Neural cell (in vitro differentiated cells): ENCODE results near the gene PRKAG2. TPM values are rescaled to one million over a fixed set of nuclear protein-coding genes. Genes with fewer than 3 reads are reported as not detected.
A peak's percentile ranks its signal among the peaks of the same experiment; 100 is the strongest.

ENCODE experiments used
- H2AFZ ChIP-seq: fragments of 200-600, 300-800 bp; sonication (generic), shearing (Covaris generic); 2 replicates; pipeline ENCODE4 v1.6.0; 2014; ENCODE audit warnings: low read depth, mild to moderate bottlenecking, antibody characterized with exemption, low read length, moderate library complexity
- H3F3A ChIP-seq: fragments of 200-600 bp; shearing (Covaris generic); 2 replicates; pipeline ENCODE4 v1.6.1; 2016; ENCODE audit warnings: mild to moderate bottlenecking, moderate library complexity, mixed read lengths, antibody characterized with exemption, low read length; ENCODE audit not compliant: insufficient read depth, poor library complexity, severe bottlenecking
- H3K27ac ChIP-seq: fragments of 200-600, 300-800 bp; sonication (generic), shearing (Covaris generic); 2 replicates; pipeline ENCODE4 v1.5.1; 2014; ENCODE audit warnings: mild to moderate bottlenecking, low read length, moderate library complexity
- H3K27me3 ChIP-seq: fragments of 300-800, 200-600 bp; sonication (generic), shearing (Covaris generic); 2 replicates; pipeline ENCODE4 v1.6.0; 2014; ENCODE audit warnings: mild to moderate bottlenecking, low read depth, low read length, moderate library complexity; ENCODE audit not compliant: insufficient read depth
- H3K36me3 ChIP-seq: fragments of 300-800, 200-600 bp; sonication (generic), shearing (Covaris generic); 2 replicates; pipeline ENCODE4 v1.5.1; 2014; ENCODE audit warnings: mild to moderate bottlenecking, antibody characterized with exemption, low read length, moderate library complexity; ENCODE audit not compliant: insufficient read depth
- H3K4me2 ChIP-seq: fragments of 300-800, 200-600 bp; sonication (generic), shearing (Covaris generic); 2 replicates; pipeline ENCODE4 v1.6.0; 2014; ENCODE audit warnings: mild to moderate bottlenecking, low read length
- H3K4me3 ChIP-seq: fragments of 300-800, 200-600 bp; sonication (generic), shearing (Covaris generic); 2 replicates; pipeline ENCODE4 v1.5.1; 2014; ENCODE audit warnings: mild to moderate bottlenecking, low read length, moderate library complexity
- H3K79me2 ChIP-seq: fragments of 200-600 bp; shearing (Covaris generic); replicated peaks from 2 replicates; pipeline ENCODE4 v1.6.0; 2014; ENCODE audit warnings: mild to moderate bottlenecking, low read length, moderate library complexity; ENCODE audit not compliant: insufficient read depth
- H3K9ac ChIP-seq: fragments of 300-800, 200-600 bp; sonication (generic), shearing (Covaris generic); 2 replicates; pipeline ENCODE4 v1.6.1; 2016; ENCODE audit warnings: mild to moderate bottlenecking, low read length, mixed read lengths
- H3K9me2 ChIP-seq: fragments of 200-600 bp; shearing (Covaris generic); 2 replicates; pipeline ENCODE4 v1.6.1; 2016; ENCODE audit warnings: mild to moderate bottlenecking, low read length, mixed read lengths; ENCODE audit not compliant: insufficient read depth
- H3K9me3 ChIP-seq: fragments of 200-600, 300-800 bp; sonication (generic), shearing (Covaris generic); 2 replicates; pipeline ENCODE4 v1.6.1; 2016; ENCODE audit warnings: mild to moderate bottlenecking, mixed run types, low read length, moderate library complexity, mixed read lengths
- H4K20me1 ChIP-seq: fragments of 200-600 bp; shearing (Covaris generic); 2 replicates; pipeline ENCODE4 v1.6.1; 2016; ENCODE audit warnings: mild to moderate bottlenecking, mixed run types; ENCODE audit not compliant: insufficient read depth
- EP300 ChIP-seq: fragments of 450-650 bp; conservative IDR thresholded peaks from 2 replicates; pipeline ENCODE4 v1.6.1; 2014; ENCODE audit warnings: antibody characterized with exemption, mild to moderate bottlenecking, moderate library complexity; ENCODE audit not compliant: poor library complexity, severe bottlenecking
- EZH2 ChIP-seq: fragments of 200-600, 300-800 bp; shearing (Covaris generic), sonication (generic); IDR thresholded peaks from 2 replicates; pipeline ENCODE4 v1.6.1; 2014; ENCODE audit warnings: antibody characterized with exemption, low read length, borderline replicate concordance, mild to moderate bottlenecking; ENCODE audit not compliant: insufficient read depth, poor library complexity, severe bottlenecking
- MXI1 ChIP-seq: fragments of 450-650 bp; conservative IDR thresholded peaks from 2 replicates; pipeline ENCODE4 v1.6.1; 2014; ENCODE audit warnings: antibody characterized with exemption, mild to moderate bottlenecking; ENCODE audit not compliant: poor library complexity, severe bottlenecking
- POLR2AphosphoS5 ChIP-seq: IDR thresholded peaks from 2 replicates; pipeline ENCODE4 v1.6.1; 2012
- RAD21 ChIP-seq: fragments of 450-650 bp; conservative IDR thresholded peaks from 2 replicates; pipeline ENCODE4 v1.6.1; 2014; ENCODE audit warnings: antibody characterized with exemption, mild to moderate bottlenecking, moderate library complexity
- SMC3 ChIP-seq: fragments of 450-650 bp; conservative IDR thresholded peaks from 2 replicates; pipeline ENCODE4 v1.6.1; 2014; ENCODE audit warnings: antibody characterized with exemption, mild to moderate bottlenecking, moderate library complexity; ENCODE audit not compliant: poor library complexity
- TAF1 ChIP-seq: IDR thresholded peaks from 2 replicates; pipeline ENCODE4 v1.6.1; 2012; ENCODE audit warnings: low read depth
- polyA plus RNA-seq: library from polyadenylated mRNA; depleted of rRNA; stranded (reverse); fragments of >200 nt; gene quantifications from 2 replicates; pipeline ENCODE4 v1.2.3, GENCODE V29; 2014
- TF ChIP-seq, protein P1 (sequence below): fragments of 450-650 bp; IDR thresholded peaks from 2 replicates; pipeline ENCODE4 v1.5.1; 2014; ENCODE audit warnings: antibody characterized with exemption, mild to moderate bottlenecking, moderate library complexity; ENCODE audit not compliant: poor library complexity, severe bottlenecking
- TF ChIP-seq, protein P2 (sequence below): IDR thresholded peaks from 2 replicates; pipeline ENCODE4 v1.6.1; 2012; ENCODE audit warnings: borderline replicate concordance

PRKAG2 gene
- polyA plus RNA-seq, 1 donor from 2014 or later: 22.9 TPM

DNA sequence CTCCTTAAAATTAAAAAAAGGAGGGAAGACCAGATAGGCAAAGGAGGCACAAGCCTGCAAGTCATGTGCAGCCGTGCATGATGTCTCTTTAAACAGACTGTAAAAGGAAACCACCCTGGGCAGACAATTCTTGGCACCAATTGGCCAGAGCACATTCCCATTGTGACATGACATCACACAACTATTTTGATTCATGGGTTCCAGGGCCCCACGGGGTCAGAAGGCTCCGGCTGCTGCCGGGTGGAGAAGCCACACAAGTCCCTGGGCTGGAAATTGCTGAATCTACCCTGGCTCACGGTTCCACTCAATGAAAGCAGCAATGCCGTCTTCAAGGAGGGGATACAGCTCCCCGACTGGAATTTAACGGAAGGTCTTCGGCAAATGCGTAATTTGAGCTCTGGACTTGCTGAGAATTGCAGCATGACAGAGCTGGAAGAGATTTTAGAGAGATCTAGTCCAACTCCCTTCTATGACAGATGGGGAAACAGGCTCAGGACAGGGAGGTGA, 140.5 kb downstream of the PRKAG2 start:
- no peak overlapping the region for H3K4me3 ChIP-seq
- H3K27ac ChIP-seq: no peak overlapping the region
- H3K9me2 ChIP-seq: no peaks in the 10 kb centered on the region
- H3K27me3 ChIP-seq: no peaks in the 10 kb centered on the region
- H4K20me1 ChIP-seq: no peaks in the 10 kb centered on the region
- H3K9ac ChIP-seq: no peak overlapping the region
- H3K79me2 ChIP-seq: no peaks in the 10 kb centered on the region
- H2AFZ ChIP-seq: no peak overlapping the region
- no peaks in the 10 kb centered on the region for H3K9me3 ChIP-seq
- H3F3A ChIP-seq: no peaks in the 10 kb centered on the region
- no peaks in the 10 kb centered on the region for H3K36me3 ChIP-seq
- H3K4me2 ChIP-seq: no peak overlapping the region
- TF ChIP-seq SMC3: peak; percentile 33
- TF ChIP-seq, protein P1, sequence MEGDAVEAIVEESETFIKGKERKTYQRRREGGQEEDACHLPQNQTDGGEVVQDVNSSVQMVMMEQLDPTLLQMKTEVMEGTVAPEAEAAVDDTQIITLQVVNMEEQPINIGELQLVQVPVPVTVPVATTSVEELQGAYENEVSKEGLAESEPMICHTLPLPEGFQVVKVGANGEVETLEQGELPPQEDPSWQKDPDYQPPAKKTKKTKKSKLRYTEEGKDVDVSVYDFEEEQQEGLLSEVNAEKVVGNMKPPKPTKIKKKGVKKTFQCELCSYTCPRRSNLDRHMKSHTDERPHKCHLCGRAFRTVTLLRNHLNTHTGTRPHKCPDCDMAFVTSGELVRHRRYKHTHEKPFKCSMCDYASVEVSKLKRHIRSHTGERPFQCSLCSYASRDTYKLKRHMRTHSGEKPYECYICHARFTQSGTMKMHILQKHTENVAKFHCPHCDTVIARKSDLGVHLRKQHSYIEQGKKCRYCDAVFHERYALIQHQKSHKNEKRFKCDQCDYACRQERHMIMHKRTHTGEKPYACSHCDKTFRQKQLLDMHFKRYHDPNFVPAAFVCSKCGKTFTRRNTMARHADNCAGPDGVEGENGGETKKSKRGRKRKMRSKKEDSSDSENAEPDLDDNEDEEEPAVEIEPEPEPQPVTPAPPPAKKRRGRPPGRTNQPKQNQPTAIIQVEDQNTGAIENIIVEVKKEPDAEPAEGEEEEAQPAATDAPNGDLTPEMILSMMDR: peak; percentile 61
- no peak for TF ChIP-seq EZH2
- no peak for TF ChIP-seq EP300
- peak; percentile 63 for TF ChIP-seq RAD21

DNA sequence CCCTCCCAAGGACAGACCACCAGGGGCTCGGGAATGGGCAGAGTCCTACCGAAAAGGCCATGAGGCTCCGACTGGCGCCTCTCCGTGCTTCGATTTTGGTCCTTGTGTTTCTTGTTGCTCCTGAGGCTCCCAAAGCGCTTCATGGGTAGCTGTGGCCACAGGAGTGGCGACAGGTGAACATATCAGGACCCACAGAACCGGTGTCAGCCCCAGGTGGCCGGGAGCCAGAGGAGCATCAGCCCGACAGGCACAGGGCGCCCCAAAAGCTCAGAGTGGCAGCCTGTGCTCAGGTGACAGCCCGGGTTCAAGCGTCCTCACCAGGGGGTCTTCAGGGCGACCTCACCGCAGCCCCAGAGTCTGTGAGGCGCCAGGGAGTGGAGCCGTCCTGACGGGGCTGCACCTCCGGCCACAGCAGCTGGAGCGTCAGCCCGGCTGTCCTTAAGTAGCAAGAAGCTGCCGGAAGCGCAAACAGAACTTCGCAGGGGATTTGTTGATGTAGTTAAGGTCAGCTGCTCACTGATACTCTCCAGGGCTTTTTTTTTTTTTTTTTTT, 141.0 kb downstream of the PRKAG2 start:
- no peak overlapping the region for H3K27ac ChIP-seq
- H3K9ac ChIP-seq: no peak overlapping the region
- no peaks in the 10 kb centered on the region for H3K27me3 ChIP-seq
- no peaks in the 10 kb centered on the region for H3K79me2 ChIP-seq
- H3K9me3 ChIP-seq: no peaks in the 10 kb centered on the region
- H3F3A ChIP-seq: no peaks in the 10 kb centered on the region
- no peak overlapping the region for H3K4me3 ChIP-seq
- TF ChIP-seq SMC3 (no peak), EZH2 (no peak), MXI1 (no peak), EP300 (no peak), TAF1 (no peak), RAD21 (no peak), POLR2AphosphoS5 (no peak)
- TF ChIP-seq, protein P1: no peak
- TF ChIP-seq, protein P2, sequence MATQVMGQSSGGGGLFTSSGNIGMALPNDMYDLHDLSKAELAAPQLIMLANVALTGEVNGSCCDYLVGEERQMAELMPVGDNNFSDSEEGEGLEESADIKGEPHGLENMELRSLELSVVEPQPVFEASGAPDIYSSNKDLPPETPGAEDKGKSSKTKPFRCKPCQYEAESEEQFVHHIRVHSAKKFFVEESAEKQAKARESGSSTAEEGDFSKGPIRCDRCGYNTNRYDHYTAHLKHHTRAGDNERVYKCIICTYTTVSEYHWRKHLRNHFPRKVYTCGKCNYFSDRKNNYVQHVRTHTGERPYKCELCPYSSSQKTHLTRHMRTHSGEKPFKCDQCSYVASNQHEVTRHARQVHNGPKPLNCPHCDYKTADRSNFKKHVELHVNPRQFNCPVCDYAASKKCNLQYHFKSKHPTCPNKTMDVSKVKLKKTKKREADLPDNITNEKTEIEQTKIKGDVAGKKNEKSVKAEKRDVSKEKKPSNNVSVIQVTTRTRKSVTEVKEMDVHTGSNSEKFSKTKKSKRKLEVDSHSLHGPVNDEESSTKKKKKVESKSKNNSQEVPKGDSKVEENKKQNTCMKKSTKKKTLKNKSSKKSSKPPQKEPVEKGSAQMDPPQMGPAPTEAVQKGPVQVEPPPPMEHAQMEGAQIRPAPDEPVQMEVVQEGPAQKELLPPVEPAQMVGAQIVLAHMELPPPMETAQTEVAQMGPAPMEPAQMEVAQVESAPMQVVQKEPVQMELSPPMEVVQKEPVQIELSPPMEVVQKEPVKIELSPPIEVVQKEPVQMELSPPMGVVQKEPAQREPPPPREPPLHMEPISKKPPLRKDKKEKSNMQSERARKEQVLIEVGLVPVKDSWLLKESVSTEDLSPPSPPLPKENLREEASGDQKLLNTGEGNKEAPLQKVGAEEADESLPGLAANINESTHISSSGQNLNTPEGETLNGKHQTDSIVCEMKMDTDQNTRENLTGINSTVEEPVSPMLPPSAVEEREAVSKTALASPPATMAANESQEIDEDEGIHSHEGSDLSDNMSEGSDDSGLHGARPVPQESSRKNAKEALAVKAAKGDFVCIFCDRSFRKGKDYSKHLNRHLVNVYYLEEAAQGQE: no peak
- no peaks in the 10 kb centered on the region for H3K36me3 ChIP-seq
- no peaks in the 10 kb centered on the region for H3K9me2 ChIP-seq
- no peaks in the 10 kb centered on the region for H4K20me1 ChIP-seq
- no peak overlapping the region for H3K4me2 ChIP-seq
- no peak overlapping the region for H2AFZ ChIP-seq
